Measurements from ENCODE around the gene TTC39A.

Gene TTC39A

GRCh38 chr1:51327386-51327785, 3.0 kb downstream of the TTC39A start:
- Histone ChIP-seq H3K27me3 (ENCODE audit: insufficient read depth, low read length) (0 out of 2 replicates have a peak, but pooled peaks cover 6% of the 10 kb centered on the region), H3K79me2 (ENCODE audit: insufficient read depth, low read length) (no peaks in the 10 kb centered on the region), H3K27ac (ENCODE audit: low read depth, low read length, poor library complexity, severe bottlenecking) (no peak overlapping the region), H3K4me3 (ENCODE audit: low read depth, low read length, poor library complexity, severe bottlenecking) (no peak overlapping the region), H3K9me2 (ENCODE audit: low read depth, low read length) (no peaks in the 10 kb centered on the region), H3F3A (ENCODE audit: insufficient read depth, low read length) (no peaks in the 10 kb centered on the region), H3K9me3 (ENCODE audit: low read length) (no peaks in the 10 kb centered on the region), H2AFZ (ENCODE audit: low read length) (no peak overlapping the region), H4K20me1 (ENCODE audit: insufficient read depth, low read length) (no peaks in the 10 kb centered on the region), H3K9ac (ENCODE audit: low read length) (no peak overlapping the region), H3K36me3 (ENCODE audit: insufficient read depth, low read length) (no peaks in the 10 kb centered on the region), H3K4me2 (ENCODE audit: low read length) (no peak overlapping the region), H3K4me1 (ENCODE audit: insufficient read depth, low read length, severe bottlenecking) (peaks cover 8% of the 10 kb centered on the region)
- TF ChIP-seq CTCF (IDR thresholded peaks at IDR 0.05; ENCODE audit: low read length) (no peak), EZH2 (IDR thresholded peaks at IDR 0.05; ENCODE audit: borderline replicate concordance, low read length) (no peak)

DNA sequence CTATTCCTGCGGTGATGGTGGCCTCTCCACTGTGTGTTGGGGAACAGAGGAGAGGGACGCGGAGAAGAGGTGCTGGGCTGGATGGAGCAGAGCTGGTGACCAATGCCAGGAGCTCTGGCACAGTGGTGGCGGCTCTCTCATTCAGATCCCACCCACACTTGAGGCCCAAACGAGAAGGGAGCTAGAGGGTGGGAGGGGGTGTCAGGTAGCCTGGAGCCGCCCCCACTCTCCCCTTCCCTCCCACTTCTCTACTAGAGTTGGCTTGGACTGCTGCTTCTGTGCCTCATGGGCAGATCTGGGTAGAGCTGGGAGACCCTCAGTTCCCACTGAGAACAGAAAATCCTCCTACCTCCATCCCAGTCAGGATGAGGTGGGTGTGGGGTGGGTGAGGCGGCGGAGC, 3.5 kb downstream of the TTC39A start:
- H3K9ac ChIP-seq (ENCODE audit: low read length) = no peak overlapping the region
- no peak overlapping the region for H2AFZ ChIP-seq (ENCODE audit: low read length)
- no peak for TF ChIP-seq EZH2 (IDR thresholded peaks at IDR 0.05; ENCODE audit: borderline replicate concordance, low read length)
- no peak for TF ChIP-seq CTCF (IDR thresholded peaks at IDR 0.05; ENCODE audit: low read length)

DNA sequence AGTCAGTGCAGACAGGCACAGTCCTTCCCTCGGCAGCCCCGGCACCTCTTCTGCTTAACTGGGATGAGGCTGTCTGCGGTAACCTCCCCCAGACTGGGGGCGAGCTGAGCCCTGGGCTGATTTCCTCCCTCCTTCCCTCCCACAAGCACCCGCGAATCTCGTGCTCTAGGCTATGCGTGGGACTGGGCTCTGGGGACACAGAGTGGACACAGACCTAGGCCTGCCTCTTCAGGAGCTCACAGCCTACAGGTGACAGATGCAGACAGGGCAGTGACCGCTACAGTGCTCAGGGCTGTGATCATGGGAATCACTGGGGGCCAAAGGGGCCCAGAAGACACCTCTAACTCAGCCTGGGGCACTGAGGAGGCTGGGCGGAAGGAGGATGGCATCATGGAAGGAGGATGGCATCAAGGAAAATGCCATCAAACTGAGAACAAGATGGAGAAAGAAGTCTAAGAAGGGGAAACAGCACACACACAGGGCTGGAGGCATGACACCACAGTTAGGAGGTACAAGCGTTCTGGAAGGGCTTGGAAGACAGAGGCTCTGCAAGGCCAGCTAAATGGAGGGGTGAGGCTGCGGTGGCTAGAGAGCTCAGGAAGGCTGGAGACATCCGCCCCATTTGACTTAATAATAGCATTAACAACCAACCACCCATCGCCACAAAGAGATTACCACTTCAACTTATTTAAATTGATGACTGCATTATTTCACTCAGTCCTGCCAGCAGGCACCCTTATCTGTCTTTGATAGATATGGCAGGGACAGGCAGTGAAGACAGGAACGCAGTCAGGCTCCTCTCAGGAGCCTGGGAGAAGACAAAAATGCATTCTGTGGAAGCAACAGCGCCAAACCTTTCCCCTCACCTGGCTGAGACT, 4.2 kb downstream of the TTC39A start:
- no peaks in the 10 kb centered on the region for H4K20me1 ChIP-seq (ENCODE audit: insufficient read depth, low read length)
- no peak overlapping the region for H3K4me3 ChIP-seq (ENCODE audit: low read depth, low read length, poor library complexity, severe bottlenecking)
- H3K27me3 ChIP-seq (ENCODE audit: insufficient read depth, low read length) = 0 out of 2 replicates have a peak, but pooled peaks cover 4% of the 10 kb centered on the region
- H3K27ac ChIP-seq (ENCODE audit: low read depth, low read length, poor library complexity, severe bottlenecking) = no peak overlapping the region
- no peaks in the 10 kb centered on the region for H3F3A ChIP-seq (ENCODE audit: insufficient read depth, low read length)
- H3K36me3 ChIP-seq (ENCODE audit: insufficient read depth, low read length) = no peaks in the 10 kb centered on the region
- H2AFZ ChIP-seq (ENCODE audit: low read length) = no peak overlapping the region
- no peaks in the 10 kb centered on the region for H3K79me2 ChIP-seq (ENCODE audit: insufficient read depth, low read length)
- H3K9ac ChIP-seq (ENCODE audit: low read length) = no peak overlapping the region
- TF ChIP-seq CTCF (IDR thresholded peaks at IDR 0.05; ENCODE audit: low read length) = no peak
- TF ChIP-seq EZH2 (IDR thresholded peaks at IDR 0.05; ENCODE audit: borderline replicate concordance, low read length) = no peak
- no peaks in the 10 kb centered on the region for H3K9me3 ChIP-seq (ENCODE audit: low read length)
- H3K4me2 ChIP-seq (ENCODE audit: low read length) = no peak overlapping the region
- peaks cover 6% of the 10 kb centered on the region for H3K4me1 ChIP-seq (ENCODE audit: insufficient read depth, low read length, severe bottlenecking)
- no peaks in the 10 kb centered on the region for H3K9me2 ChIP-seq (ENCODE audit: low read depth, low read length)

More for the DNA sequence above, 3.5 kb downstream of the TTC39A start:
- no peaks in the 10 kb centered on the region for H3K9me3 ChIP-seq (ENCODE audit: low read length)
- H4K20me1 ChIP-seq (ENCODE audit: insufficient read depth, low read length) = no peaks in the 10 kb centered on the region
- H3K9me2 ChIP-seq (ENCODE audit: low read depth, low read length) = no peaks in the 10 kb centered on the region
- no peak overlapping the region for H3K27ac ChIP-seq (ENCODE audit: low read depth, low read length, poor library complexity, severe bottlenecking)
- no peak overlapping the region for H3K4me3 ChIP-seq (ENCODE audit: low read depth, low read length, poor library complexity, severe bottlenecking)
- no peaks in the 10 kb centered on the region for H3K36me3 ChIP-seq (ENCODE audit: insufficient read depth, low read length)
- no peaks in the 10 kb centered on the region for H3F3A ChIP-seq (ENCODE audit: insufficient read depth, low read length)
- peaks cover 8% of the 10 kb centered on the region for H3K4me1 ChIP-seq (ENCODE audit: insufficient read depth, low read length, severe bottlenecking)
- no peaks in the 10 kb centered on the region for H3K79me2 ChIP-seq (ENCODE audit: insufficient read depth, low read length)
- H3K4me2 ChIP-seq (ENCODE audit: low read length) = no peak overlapping the region
- H3K27me3 ChIP-seq (ENCODE audit: insufficient read depth, low read length) = 0 out of 2 replicates have a peak, but pooled peaks cover 6% of the 10 kb centered on the region
